Colonic mucosa (tissue), 4 donors: Measurements from ENCODE around the gene GMDS. TPM values are rescaled to one million over a fixed set of nuclear protein-coding genes. Genes with fewer than 3 reads are reported as not detected.

Experiments used
- DNase-seq: peaks from one replicate; pipeline ENCODE4 v3.0.0-alpha.2; 2020
- H3K27ac ChIP-seq: fragments of 200-600 bp; one replicate; pipeline ENCODE4 v1.8.0; 2021
- H3K27me3 ChIP-seq: fragments of 200-600 bp; one replicate; pipeline ENCODE4 v1.8.0; 2021
- H3K36me3 ChIP-seq: fragments of 200-600 bp; one replicate; pipeline ENCODE4 v1.8.0; 2021
- H3K4me1 ChIP-seq: fragments of 200-600 bp; one replicate; pipeline ENCODE4 v1.8.0; 2021; ENCODE audit warnings: mild to moderate bottlenecking
- H3K4me3 ChIP-seq: fragments of 200-600 bp; one replicate; pipeline ENCODE4 v1.8.0; 2021
- H3K9ac ChIP-seq, 2 donors: one replicate each; pipeline ENCODE4 v1.7.0; 2013; ENCODE audit warnings: control low read depth in 2 of 2, low read depth in 2 of 2, low read length in 2 of 2
- H3K9me3 ChIP-seq: fragments of 200-600 bp; one replicate; pipeline ENCODE4 v1.8.0; 2021
- intact Hi-C: fragments of 100-400 bp; cut with DNase I; formaldehyde crosslinking; loops from one replicate; pipeline ENCODE4 v1.14.1; 2022
- total RNA-seq, 2 donors: library from RNA; stranded (reverse); fragmentation: NEBNext Ultra II Directional in 1 of 2; extraction: Animal tissue kit (Norgen Biotek cat#: 25700) in 1 of 2; gene quantifications; one replicate each; pipeline ENCODE4 v1.2.1, GENCODE V29; 2021
- TF ChIP-seq, protein P1 (sequence below): fragments of 200-600 bp; IDR thresholded peaks from one replicate; pipeline ENCODE4 v1.8.0; 2022; ENCODE audit warnings: antibody characterized with exemption, mild to moderate bottlenecking
- donor health status: healthy.
- donor health status: DM: no; HTN: no; CAD: no.
- donor health status: DM: no; HTN: no; CAD: no.

Gene GMDS
- total RNA-seq, 2 donors from 2014 or later: 247 to 272 TPM

DNA sequence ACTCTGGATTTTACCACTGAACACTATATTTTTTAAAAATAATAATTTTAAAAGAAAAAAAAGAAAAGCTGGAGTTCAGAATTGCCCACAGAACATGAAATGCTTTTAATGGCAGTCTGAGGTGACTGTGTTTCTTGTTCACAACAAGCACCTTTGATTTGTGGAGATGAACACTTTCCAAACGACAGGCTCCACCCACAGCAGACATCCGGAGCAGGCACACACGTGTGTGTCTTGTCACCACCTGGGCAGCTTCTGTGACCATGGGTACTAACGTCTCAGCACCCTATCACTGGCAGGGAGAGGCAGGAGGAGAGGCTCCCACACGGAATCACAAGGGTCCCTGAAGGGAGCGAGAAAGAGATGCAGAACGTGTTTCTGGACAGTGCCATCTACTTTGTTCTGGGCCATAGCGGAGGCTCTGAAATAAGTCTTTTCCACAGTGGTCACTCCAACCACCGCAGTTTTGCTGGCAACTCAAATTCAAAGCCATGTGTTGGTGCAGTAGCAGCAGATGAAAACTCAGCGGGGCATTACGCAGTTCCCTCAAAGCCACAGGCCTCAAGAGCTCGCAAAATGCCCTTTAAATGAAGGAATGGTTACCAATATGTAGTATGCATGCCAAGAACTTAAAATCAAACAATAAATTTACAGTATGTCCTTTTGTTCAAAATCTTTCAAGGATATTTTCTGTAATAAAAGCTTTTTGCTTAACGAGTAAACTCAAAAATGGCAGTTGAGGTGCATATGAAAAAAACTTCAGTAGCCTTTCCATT is 393.5 kb downstream of the GMDS start:
- Histone ChIP-seq H3K27me3 (no peaks in the 10 kb centered on the region), H3K9me3 (no peaks in the 10 kb centered on the region), H3K4me1 (no peaks in the 10 kb centered on the region), H3K9ac (no peak overlapping the region), H3K4me3 (no peak overlapping the region), H3K27ac (no peak overlapping the region), H3K36me3 (no peaks in the 10 kb centered on the region)
- intact Hi-C loops: no loop called here
- no peak for DNase-seq
- TF ChIP-seq, protein P1, sequence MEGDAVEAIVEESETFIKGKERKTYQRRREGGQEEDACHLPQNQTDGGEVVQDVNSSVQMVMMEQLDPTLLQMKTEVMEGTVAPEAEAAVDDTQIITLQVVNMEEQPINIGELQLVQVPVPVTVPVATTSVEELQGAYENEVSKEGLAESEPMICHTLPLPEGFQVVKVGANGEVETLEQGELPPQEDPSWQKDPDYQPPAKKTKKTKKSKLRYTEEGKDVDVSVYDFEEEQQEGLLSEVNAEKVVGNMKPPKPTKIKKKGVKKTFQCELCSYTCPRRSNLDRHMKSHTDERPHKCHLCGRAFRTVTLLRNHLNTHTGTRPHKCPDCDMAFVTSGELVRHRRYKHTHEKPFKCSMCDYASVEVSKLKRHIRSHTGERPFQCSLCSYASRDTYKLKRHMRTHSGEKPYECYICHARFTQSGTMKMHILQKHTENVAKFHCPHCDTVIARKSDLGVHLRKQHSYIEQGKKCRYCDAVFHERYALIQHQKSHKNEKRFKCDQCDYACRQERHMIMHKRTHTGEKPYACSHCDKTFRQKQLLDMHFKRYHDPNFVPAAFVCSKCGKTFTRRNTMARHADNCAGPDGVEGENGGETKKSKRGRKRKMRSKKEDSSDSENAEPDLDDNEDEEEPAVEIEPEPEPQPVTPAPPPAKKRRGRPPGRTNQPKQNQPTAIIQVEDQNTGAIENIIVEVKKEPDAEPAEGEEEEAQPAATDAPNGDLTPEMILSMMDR: no peak

DNA sequence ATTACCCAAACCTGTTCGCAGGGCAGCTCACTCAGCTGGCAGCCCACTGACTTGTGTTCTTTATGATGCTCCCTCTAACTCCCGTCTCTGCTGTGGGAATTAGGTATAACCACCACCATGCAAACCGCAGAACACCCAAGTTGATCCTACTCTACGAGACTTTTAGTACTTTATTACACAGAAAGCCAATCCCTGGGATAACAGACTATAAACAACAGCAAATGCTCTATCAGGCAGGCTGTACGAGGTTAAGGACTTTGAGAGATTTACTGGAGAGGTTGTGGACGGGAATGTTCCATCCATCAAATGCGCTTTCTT is 394.6 kb downstream of the GMDS start:
- Histone ChIP-seq H3K9me3 (no peaks in the 10 kb centered on the region), H3K27me3 (no peaks in the 10 kb centered on the region), H3K4me3 (no peak overlapping the region), H3K27ac (no peak overlapping the region), H3K9ac (no peak overlapping the region), H3K4me1 (no peaks in the 10 kb centered on the region), H3K36me3 (no peaks in the 10 kb centered on the region)
- TF ChIP-seq, protein P1: no peak
- DNase-seq: no peak
- intact Hi-C loops: no loop called here

DNA sequence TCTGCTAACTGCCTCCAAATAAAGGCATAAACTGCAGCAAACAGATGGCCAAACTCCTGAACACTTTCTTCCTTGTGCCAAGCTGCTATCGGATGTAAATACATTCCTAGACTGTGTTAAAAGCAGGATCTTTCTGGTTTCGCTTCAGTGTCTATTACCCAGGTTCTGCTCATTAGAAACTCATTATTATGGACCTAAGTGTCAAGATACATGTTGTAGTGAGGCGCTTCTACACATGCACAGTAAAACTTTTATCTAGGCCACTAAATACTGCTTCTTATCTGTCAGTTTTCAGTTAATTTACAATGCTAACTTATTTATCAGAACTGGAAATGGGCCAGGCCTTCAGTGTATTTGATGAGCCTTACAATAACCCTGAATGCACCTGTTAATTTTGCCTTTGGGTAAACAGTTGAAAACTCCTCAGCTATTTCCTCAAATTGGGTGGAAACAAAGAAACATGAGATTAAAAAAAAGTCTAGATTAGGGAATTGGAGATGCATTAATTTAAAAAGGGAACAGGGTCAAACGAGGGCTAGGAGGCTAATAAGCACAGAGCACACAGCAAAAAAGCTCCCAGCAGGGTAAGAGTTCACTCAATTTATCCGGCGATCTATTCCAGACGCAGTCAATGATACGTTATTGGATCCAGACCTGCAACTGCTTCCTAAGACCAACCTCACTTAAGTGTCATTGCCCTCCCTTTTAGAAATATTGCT is 395.1 kb downstream of the GMDS start:
- Histone ChIP-seq H3K9me3 (no peaks in the 10 kb centered on the region), H3K27me3 (no peaks in the 10 kb centered on the region), H3K27ac (no peak overlapping the region), H3K9ac (no peak overlapping the region), H3K36me3 (no peaks in the 10 kb centered on the region), H3K4me3 (no peak overlapping the region), H3K4me1 (no peaks in the 10 kb centered on the region)
- intact Hi-C loops: no loop called here
- DNase-seq: no peak
- TF ChIP-seq, protein P1: no peak

DNA sequence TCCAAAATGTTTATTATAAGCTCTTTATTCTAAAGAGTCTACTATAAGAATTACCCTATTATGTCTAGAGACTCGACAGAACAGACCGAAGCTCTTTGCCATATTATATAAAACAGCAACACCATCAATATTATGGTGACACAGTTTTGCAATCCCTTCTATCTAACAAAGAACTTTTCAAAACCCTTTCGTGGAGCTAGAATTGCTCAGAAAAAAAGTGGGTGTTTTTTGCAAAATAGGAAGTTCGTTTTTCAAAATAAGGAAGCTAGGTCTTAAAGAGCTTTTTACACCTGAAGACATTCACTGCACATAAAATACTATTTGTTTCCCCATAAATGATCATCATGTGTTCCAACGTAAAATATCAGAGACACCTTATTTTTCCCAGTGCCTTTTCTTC is 395.7 kb downstream of the GMDS start:
- Histone ChIP-seq H3K27me3 (no peaks in the 10 kb centered on the region), H3K4me3 (no peak overlapping the region), H3K9me3 (no peaks in the 10 kb centered on the region), H3K36me3 (no peaks in the 10 kb centered on the region), H3K27ac (no peak overlapping the region), H3K9ac (no peak overlapping the region), H3K4me1 (no peaks in the 10 kb centered on the region)
- TF ChIP-seq, protein P1: no peak
- intact Hi-C loops: no loop called here
- no peak for DNase-seq

- TF ChIP-seq, protein P1: no peak
- Histone ChIP-seq H3K9ac (no peak overlapping the region), H3K4me1 (no peaks in the 10 kb centered on the region), H3K27me3 (no peaks in the 10 kb centered on the region), H3K9me3 (no peaks in the 10 kb centered on the region), H3K27ac (no peak overlapping the region), H3K36me3 (no peaks in the 10 kb centered on the region), H3K4me3 (no peak overlapping the region)
- DNase-seq: no peak
- intact Hi-C loops: no loop called here
Measured at GRCh38 chr6:1848752-1849151, 396.7 kb downstream of the GMDS start.
